ENCODE results near the gene WDR33. TPM values are rescaled to one million over a fixed set of nuclear protein-coding genes. Genes with fewer than 3 reads are reported as not detected.
"Not testable (repeated sequence)": the region's sequence is repeated elsewhere in the genome, so short reads cannot be mapped to it uniquely, and the experiment has no call there.

Gene WDR33
- total RNA-seq, 2 experiments from 2014 or later: 58.7 to 69.0 TPM

DNA sequence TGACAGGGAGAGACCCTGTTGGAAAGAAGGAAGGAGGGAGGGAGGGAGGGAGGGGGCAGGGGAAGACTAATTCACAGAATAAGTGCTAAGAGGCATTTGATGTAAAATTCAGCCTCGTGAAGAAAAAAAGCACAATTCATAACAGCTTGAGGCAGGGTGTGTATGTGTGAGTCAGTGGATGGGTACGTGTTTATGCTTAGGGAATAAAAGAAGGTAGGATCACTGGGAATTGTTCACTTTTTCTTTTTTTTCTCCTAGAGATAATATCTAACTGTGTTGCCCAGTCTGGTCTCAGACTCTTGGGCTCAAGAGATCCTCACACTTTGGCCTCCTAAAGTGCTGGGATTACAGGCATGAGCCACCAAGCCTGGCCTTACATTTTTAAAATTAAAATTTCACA is 39.2 kb downstream of the WDR33 start:
- H3K27ac Mint-ChIP-seq: no peak overlapping the region
- no peaks in the 10 kb centered on the region for H3K9me3 Mint-ChIP-seq
- H3K36me3 Mint-ChIP-seq (ENCODE audit: low read depth): peaks cover 21% of the 10 kb centered on the region
- ChIA-PET CTCF (interaction anchor here (0.6 kb wide), 1 partner anchor 37 kb away, joined by 3 read pairs; no protein-coding TSS in a partner anchor), POLR2A (no interaction called here)
- peaks cover 10% of the 10 kb centered on the region for H3K4me1 Mint-ChIP-seq
- no peak for DNase-seq
- H3K27me3 Mint-ChIP-seq: no peaks in the 10 kb centered on the region
- H3K4me3 Mint-ChIP-seq: no peak overlapping the region

DNA sequence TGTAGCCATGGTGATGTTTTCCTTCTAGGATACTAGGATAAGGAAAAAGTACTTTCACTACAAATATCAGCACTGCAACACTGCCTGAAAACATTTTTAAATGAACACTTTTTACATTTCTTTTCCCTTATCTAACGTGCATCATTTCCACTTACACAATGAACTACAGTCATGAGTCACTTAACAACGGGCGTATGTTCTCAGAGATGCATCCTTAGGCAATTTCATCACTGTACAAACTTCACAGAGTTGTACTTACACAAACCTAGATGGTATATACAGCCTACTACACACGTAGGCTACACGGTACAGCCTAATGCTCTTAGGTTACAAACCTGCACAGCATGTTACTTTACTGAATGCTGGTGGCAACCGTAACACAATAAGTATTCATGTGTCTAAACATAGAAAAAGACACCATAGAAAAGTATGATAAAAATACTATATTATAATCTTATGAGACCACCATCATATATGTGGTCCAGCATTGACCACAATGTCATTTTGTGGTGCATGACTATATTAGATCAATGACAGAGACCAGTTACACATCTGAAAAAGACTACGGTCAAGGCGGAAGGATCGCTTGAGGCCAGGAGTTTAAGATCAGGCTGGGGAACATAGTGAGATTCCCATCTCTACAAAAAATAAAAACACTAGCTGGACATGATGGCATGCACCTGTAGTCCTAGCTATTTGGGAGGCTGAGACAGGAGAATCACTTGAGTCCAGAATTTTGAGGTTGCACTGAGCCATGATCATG is 39.8 kb downstream of the WDR33 start:
- POLR2A ChIA-PET: no interaction called here
- no peaks in the 10 kb centered on the region for H3K9me3 Mint-ChIP-seq
- H3K36me3 Mint-ChIP-seq (ENCODE audit: low read depth): peaks cover 24% of the 10 kb centered on the region
- H3K4me3 Mint-ChIP-seq: no peak overlapping the region
- no peak for DNase-seq
- CTCF ChIA-PET: interaction anchor here (0.6 kb wide), 1 partner anchor 38 kb away, joined by 3 read pairs; no protein-coding TSS in a partner anchor
- H3K27ac Mint-ChIP-seq: no peak overlapping the region
- no peaks in the 10 kb centered on the region for H3K27me3 Mint-ChIP-seq
- peaks cover 7% of the 10 kb centered on the region for H3K4me1 Mint-ChIP-seq

DNA sequence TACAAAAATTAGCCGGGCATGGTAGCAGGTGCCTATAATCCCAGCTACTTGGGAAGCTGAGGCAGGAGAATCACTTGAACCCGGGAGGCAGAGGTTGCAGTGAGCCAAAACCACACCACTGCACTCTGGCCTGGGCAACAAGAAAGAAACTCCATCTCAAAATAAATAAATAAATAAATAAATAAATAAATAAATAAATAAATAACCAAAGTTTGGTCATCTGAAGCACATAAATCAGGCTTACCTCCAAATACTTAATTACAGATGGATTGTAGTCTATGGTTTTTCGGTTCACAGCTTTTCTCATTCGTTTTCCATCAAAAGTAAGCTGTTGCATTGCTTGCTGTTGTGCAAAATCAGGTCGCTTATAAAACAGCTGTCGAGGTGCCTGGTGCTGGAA is 40.4 kb downstream of the WDR33 start:
- CTCF ChIA-PET, H3K9me3 Mint-ChIP-seq, H3K27me3 Mint-ChIP-seq, POLR2A ChIA-PET, H3K4me1 Mint-ChIP-seq, H3K4me3 Mint-ChIP-seq, DNase-seq, H3K27ac Mint-ChIP-seq: not testable (repeated sequence)
- H3K36me3 Mint-ChIP-seq (ENCODE audit: low read depth): peaks cover 21% of the 10 kb centered on the region

DNA sequence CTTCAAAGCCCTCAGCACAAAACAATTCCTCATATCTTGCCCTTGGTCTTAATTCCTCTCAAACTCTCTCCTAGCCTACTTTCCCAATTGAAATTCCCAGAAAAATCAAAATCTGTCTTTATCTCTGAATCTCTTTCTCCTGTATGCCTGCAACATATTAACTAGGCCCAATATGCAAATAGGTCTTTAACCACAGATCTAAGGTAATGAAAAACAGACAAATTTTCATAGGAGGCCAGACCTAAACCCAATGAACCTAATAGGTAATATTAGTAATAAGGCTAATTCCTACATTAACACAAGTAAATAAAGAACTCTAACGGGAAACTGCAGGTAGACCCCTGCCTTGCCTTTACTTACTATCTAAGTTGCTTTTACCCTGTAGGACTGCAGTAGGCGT is 41.4 kb downstream of the WDR33 start:
- CTCF ChIA-PET: interaction anchor here (2.1 kb wide), 1 partner anchor 20 kb away, joined by 5 read pairs; no protein-coding TSS in a partner anchor
- no peaks in the 10 kb centered on the region for H3K9me3 Mint-ChIP-seq
- H3K4me3 Mint-ChIP-seq: no peak overlapping the region
- H3K27ac Mint-ChIP-seq: no peak overlapping the region
- POLR2A ChIA-PET: no interaction called here
- no peaks in the 10 kb centered on the region for H3K27me3 Mint-ChIP-seq
- no peak for DNase-seq
- H3K36me3 Mint-ChIP-seq (ENCODE audit: low read depth): peaks cover 26% of the 10 kb centered on the region
- H3K4me1 Mint-ChIP-seq: peaks cover 3% of the 10 kb centered on the region

DNA sequence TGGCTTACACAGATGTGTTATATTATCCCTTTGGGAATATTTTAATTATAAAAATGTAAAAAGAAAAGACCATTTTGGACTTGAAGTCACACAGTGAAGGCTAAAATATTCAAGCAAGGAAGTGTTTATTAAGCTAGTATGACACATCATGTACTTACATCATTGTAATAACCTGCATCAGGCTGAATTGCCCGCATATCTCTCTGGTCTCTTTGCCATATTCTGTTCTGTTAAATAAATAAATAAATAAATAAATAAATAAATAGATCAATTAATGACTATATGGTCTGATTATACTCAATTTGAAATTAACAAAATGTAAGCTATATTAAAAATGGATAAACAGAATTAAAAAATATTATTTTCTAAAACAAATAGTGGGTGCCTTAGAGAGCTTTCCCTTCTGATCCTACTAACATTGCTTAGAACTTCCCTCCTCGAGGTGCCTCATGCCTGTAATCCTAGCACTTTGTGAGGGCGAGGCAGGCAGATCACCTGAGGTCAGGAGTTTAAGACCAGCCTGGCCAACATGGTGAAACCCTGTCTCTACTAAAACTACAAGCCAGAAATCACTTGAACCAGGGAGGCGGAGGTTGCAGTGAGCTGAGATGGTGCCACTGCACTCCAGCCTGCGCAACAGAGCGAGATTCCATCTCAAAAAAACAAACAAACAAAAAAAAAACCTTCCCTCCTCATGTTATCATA is 42.0 kb downstream of the WDR33 start:
- Mint-ChIP-seq H3K27ac (no peak overlapping the region), H3K36me3 (ENCODE audit: low read depth) (peaks cover 32% of the 10 kb centered on the region), H3K27me3 (no peaks in the 10 kb centered on the region), H3K4me1 (peaks cover 3% of the 10 kb centered on the region), H3K9me3 (no peaks in the 10 kb centered on the region), H3K4me3 (no peak overlapping the region)
- POLR2A ChIA-PET: no interaction called here
- DNase-seq: no peak
- CTCF ChIA-PET: interaction anchor here (1.1 to 2.1 kb wide), 3 partner anchors 14 to 178 kb away, joined by 3 to 5 read pairs (median 3); no protein-coding TSS in a partner anchor

DNA sequence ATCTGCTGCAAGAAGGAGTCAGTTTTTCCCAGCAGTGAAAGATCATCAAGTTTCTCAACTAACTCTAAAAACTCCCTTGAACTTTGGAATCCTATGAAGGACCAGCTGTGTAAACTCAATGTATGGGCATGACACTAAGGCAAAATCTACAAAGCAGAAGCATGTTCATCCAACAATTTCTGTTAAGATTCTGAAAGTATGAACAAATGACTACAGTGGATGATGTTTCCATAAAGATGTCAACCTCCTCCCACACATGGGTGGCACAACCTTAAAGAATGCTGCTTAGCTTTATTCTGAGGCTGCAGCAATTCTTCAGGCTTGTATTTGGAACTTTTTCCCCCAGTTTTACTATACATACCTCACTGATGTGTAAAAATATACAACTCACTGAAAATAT is 47.2 kb downstream of the WDR33 start:
- no peak overlapping the region for H3K4me3 Mint-ChIP-seq
- H3K9me3 Mint-ChIP-seq: no peaks in the 10 kb centered on the region
- peaks cover 54% of the 10 kb centered on the region for H3K36me3 Mint-ChIP-seq (ENCODE audit: low read depth)
- CTCF ChIA-PET: interaction anchor here (0.6 to 1.2 kb wide), 3 partner anchors 9 to 32 kb away, joined by 3 to 4 read pairs (median 3); no protein-coding TSS in a partner anchor
- POLR2A ChIA-PET: no interaction called here
- no peak overlapping the region for H3K27ac Mint-ChIP-seq
- peaks cover 2% of the 10 kb centered on the region for H3K4me1 Mint-ChIP-seq
- no peak for DNase-seq
- no peaks in the 10 kb centered on the region for H3K27me3 Mint-ChIP-seq

DNA sequence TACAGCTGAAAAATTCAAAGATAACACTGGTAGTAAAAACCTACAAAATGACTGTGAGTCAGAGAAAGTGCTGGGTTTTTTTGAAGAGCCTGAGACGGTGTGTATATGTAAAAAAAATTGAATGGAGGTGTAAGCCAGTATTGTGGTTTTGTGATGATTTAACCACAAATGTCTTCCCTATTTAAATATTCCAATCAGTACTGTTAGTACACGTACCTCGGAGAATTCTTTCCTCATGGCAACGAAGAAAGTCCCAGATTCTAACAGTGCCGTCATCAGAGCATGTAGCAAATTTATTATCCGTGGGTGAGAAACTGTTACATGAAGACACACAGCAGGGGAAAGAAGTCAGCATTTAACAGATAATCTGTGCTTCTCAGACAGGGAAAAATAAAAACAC is 48.1 kb downstream of the WDR33 start:
- no peak for DNase-seq
- ChIA-PET POLR2A (no interaction called here), CTCF (interaction anchor here (0.6 to 1.2 kb wide), 2 partner anchors 8 to 33 kb away, joined by 3 to 4 read pairs; no protein-coding TSS in a partner anchor)
- Mint-ChIP-seq H3K27ac (no peak overlapping the region), H3K9me3 (no peaks in the 10 kb centered on the region), H3K4me1 (peaks cover 2% of the 10 kb centered on the region), H3K36me3 (ENCODE audit: low read depth) (peaks cover 53% of the 10 kb centered on the region), H3K27me3 (no peaks in the 10 kb centered on the region), H3K4me3 (no peak overlapping the region)

DNA sequence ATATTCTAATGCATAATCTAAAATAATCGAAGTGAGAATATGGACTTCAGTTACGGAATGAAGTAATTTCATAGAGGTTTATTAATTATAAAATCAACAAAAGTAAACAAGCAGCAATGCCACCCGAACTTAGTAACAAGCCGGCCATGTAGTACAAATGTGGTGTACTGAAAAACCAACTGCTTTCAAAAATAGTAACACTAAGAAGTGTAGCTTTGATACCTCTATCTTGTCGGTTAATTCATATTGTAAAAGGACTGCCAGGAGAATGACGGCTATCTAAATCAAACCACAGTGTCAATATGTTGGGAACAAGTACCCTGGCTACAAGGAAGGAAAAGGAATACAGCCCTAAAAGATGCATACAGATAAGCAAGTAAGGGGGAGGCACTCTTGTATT is 48.5 kb downstream of the WDR33 start:
- Mint-ChIP-seq H3K27ac (no peak overlapping the region), H3K27me3 (no peaks in the 10 kb centered on the region), H3K36me3 (ENCODE audit: low read depth) (peaks cover 51% of the 10 kb centered on the region), H3K4me3 (no peak overlapping the region), H3K4me1 (peaks cover 2% of the 10 kb centered on the region), H3K9me3 (no peaks in the 10 kb centered on the region)
- ChIA-PET POLR2A (no interaction called here), CTCF (no interaction called here)
- DNase-seq: no peak

DNA sequence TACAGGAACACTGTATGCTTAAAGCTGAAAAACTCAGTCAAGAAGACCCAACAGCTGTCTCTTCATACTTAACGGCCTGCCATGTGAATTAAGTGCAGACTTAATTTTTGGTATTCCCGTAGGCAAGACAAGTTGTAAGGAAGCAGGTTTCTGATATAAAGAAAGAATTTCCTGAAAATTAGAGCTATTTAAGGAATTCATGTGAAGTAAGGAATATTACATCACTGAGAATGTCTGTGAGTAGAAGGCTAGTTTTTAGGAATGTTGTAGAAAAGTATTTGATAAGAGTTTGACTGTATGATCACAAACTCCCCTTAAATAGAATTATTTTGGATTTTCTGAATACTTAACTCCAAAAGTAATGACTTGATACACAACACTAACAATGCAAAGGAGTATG is 51.0 kb downstream of the WDR33 start:
- POLR2A ChIA-PET: interaction anchor here (0.8 kb wide), 1 partner anchor 70 kb away, joined by 3 read pairs; no protein-coding TSS in a partner anchor
- Mint-ChIP-seq H3K36me3 (ENCODE audit: low read depth) (peaks cover 45% of the 10 kb centered on the region), H3K4me3 (no peak overlapping the region)

DNA sequence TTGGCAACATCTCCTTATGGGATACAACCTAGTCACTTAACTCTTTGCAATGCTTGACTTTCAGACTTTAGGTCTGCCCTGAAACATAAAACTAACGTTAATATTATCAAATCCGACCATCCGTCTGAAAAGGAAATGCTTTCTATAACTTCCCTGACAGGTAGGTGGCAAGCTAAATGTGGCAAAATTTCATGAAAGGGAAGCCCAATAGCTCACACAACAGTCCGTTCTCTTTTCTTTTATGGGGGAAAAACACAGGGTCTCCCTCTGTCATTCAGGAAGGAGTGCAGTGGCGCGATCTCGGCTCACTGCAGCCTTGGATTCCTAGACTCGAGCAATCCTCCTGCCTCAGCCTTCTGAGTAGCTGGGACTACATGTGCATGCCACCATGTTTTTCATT is 56.8 kb downstream of the WDR33 start:
- no peak for DNase-seq
- Mint-ChIP-seq H3K36me3 (ENCODE audit: low read depth) (peaks cover 25% of the 10 kb centered on the region), H3K27me3 (no peaks in the 10 kb centered on the region), H3K4me3 (no peak overlapping the region), H3K9me3 (no peaks in the 10 kb centered on the region), H3K27ac (no peak overlapping the region), H3K4me1 (peaks cover 4% of the 10 kb centered on the region)
- ChIA-PET POLR2A (no interaction called here), CTCF (interaction anchor here (0.5 to 1.7 kb wide), 8 partner anchors 9 to 236 kb away, joined by 3 to 4 read pairs (median 3); no protein-coding TSS in a partner anchor)

More for the DNA sequence above, 51.0 kb downstream of the WDR33 start:
- DNase-seq: no peak
- Mint-ChIP-seq H3K9me3 (no peaks in the 10 kb centered on the region), H3K27ac (no peak overlapping the region), H3K4me1 (no peaks in the 10 kb centered on the region), H3K27me3 (no peaks in the 10 kb centered on the region)
- CTCF ChIA-PET: interaction anchor here (1.5 kb wide), 1 partner anchor 12 kb away, joined by 3 read pairs; no protein-coding TSS in a partner anchor

DNA sequence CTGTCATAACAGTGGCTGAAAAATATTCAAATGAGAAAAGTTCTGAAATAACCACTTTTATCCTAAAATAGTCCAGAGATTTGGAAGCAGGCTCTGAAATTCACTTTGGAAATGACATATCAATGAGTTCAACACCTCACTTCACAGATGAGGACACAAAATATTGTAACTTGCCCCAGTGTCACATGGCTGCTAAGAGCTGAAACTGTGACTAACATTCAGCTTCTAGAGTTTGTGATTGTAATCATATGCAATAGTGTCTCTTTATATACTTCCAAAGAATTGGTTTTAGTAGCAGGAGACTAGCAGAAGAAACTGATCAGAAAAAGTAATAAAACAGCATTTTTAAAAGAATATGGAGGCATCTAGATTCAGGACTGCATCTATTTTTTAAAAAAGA is 57.6 kb downstream of the WDR33 start:
- no peak overlapping the region for H3K4me3 Mint-ChIP-seq
- POLR2A ChIA-PET: no interaction called here
- H3K27me3 Mint-ChIP-seq: no peaks in the 10 kb centered on the region
- no peaks in the 10 kb centered on the region for H3K9me3 Mint-ChIP-seq
- peaks cover 4% of the 10 kb centered on the region for H3K4me1 Mint-ChIP-seq
- H3K27ac Mint-ChIP-seq: no peak overlapping the region
- peaks cover 24% of the 10 kb centered on the region for H3K36me3 Mint-ChIP-seq (ENCODE audit: low read depth)
- CTCF ChIA-PET: interaction anchor here (1.4 kb wide), 1 partner anchor 236 kb away, joined by 3 read pairs; no protein-coding TSS in a partner anchor
- DNase-seq: no peak

DNA sequence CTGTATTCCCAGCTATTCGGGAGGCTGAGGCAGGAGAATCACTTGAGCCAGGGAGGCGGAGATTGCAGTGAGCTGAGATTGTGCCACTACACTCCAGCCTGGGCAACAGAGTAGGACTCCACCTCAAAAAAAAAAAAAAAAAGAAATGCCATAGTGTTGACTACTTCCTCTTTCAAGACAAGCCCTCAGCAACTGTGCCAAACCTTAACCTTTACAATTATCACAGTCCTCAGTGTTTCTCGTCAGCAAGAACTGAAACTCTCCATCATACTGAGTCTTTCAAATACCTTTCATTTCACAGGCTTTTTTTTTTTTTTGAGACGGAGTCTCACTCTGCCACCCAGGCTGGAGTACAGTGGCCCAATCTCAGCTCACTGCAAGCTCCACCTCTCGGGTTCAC is 61.4 kb downstream of the WDR33 start:
- H3K36me3 Mint-ChIP-seq (ENCODE audit: low read depth): peaks cover 32% of the 10 kb centered on the region
- DNase-seq, H3K27me3 Mint-ChIP-seq, H3K4me3 Mint-ChIP-seq, H3K27ac Mint-ChIP-seq, H3K9me3 Mint-ChIP-seq, H3K4me1 Mint-ChIP-seq: not testable (repeated sequence)
- POLR2A ChIA-PET: interaction anchor here (0.6 kb wide), 1 partner anchor 103 kb away, joined by 3 read pairs; no protein-coding TSS in a partner anchor
- CTCF ChIA-PET: interaction anchor here (0.7 to 1.9 kb wide), 4 partner anchors 18 to 456 kb away, joined by 3 to 5 read pairs (median 4); no protein-coding TSS in a partner anchor

DNA sequence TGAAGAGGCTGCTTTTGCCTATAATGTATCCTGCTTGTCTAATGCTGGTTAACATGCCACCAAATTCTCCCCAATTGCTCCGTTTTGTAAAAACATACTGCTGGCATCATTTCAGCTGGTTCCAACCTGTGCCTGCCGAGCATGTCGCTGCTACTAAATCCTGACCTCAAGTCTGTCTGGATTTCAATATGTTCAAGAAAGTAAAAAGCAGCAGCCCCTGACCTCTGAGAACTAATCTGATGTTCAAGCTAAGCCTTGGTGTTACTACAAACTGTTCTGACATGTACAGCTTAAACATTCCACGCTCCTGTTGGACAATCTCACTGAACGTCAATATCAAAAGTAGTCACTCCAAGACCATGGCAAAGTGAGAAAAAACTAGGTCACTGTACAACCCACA is 63.4 kb downstream of the WDR33 start:
- Mint-ChIP-seq H3K36me3 (ENCODE audit: low read depth) (peaks cover 36% of the 10 kb centered on the region), H3K27me3 (no peaks in the 10 kb centered on the region), H3K27ac (no peak overlapping the region), H3K9me3 (no peaks in the 10 kb centered on the region), H3K4me1 (peaks cover 4% of the 10 kb centered on the region), H3K4me3 (no peak overlapping the region)
- DNase-seq: no peak
- CTCF ChIA-PET: interaction anchor here (0.9 to 1.1 kb wide), 4 partner anchors 13 to 58 kb away, joined by 3 read pairs; no protein-coding TSS in a partner anchor
- POLR2A ChIA-PET: no interaction called here
